GM12878 (cell line): ENCODE measurements around the gene IL1RAPL1. TPM values are rescaled to one million over a fixed set of nuclear protein-coding genes. Genes with fewer than 3 reads are reported as not detected.

Experiments
- ATAC-seq: fragments of 200-7000 bp; cut with Tn5 transposase; 3 replicates; pipeline ENCODE4 v1.9.1; 2020; ENCODE audit warnings: mild to moderate bottlenecking, moderate library complexity
- BruUV-seq: library from RNA; stranded (reverse); fragments of 400-500 nt; replicated peaks from 2 replicates; lab custom pipeline; 2021; lab: Mats Ljungman, UMichigan
- CTCF ChIA-PET: fragments of 300-600 bp; sonication (Branson Sonifier 250); formaldehyde crosslinking; extraction: SDS; loops from one replicate; lab custom pipeline; 2021; ENCODE audit warnings: inconsistent platforms; lab: Yijun Ruan, JAX
- POLR2A ChIA-PET: fragments of 350-600 bp; formaldehyde crosslinking; extraction: SDS; loops from one replicate; lab custom pipeline; 2021; ENCODE audit warnings: inconsistent platforms; lab: Charles Lee
- RAD21 ChIA-PET: fragments of 300-600 bp; sonication (Branson Sonifier 250); formaldehyde crosslinking; loops from one replicate; lab custom pipeline; 2023; ENCODE audit warnings: antibody characterized with exemption; ENCODE audit not compliant: unreplicated experiment; lab: Charles Lee
- SMC1A ChIA-PET: fragments of 300-600 bp; sonication (Branson Sonifier 250); formaldehyde crosslinking; loops from one replicate; lab custom pipeline; 2023; ENCODE audit not compliant: unreplicated experiment, uncharacterized antibody; lab: Charles Lee
- DNase-seq: peaks from one replicate; pipeline ENCODE4 v3.0.0-alpha.2; 2011; ENCODE audit warnings: low read depth, low spot score
- FAIRE-seq: peaks from 3 replicates; lab custom pipeline; 2011; peaks lifted over from hg19 to GRCh38; lab: Jason Lieb, UNC
- H2AFZ ChIP-seq: 2 replicates; pipeline ENCODE4 v1.6.0; 2011; ENCODE audit warnings: low read depth, low read length, control low read depth; ENCODE audit not compliant: control insufficient read depth
- H3K27ac ChIP-seq: 2 replicates; pipeline ENCODE4 v1.5.1; 2011; ENCODE audit warnings: control low read depth; ENCODE audit not compliant: control insufficient read depth, insufficient read depth
- H3K27me3 ChIP-seq, 2 experiments: replicated peaks in 1 of 2; 2 replicates each; pipeline versions ENCODE4 v1.6.0 to v1.6.1; 2011; ENCODE audit warnings: low read length in 1 of 2; ENCODE audit not compliant: control insufficient read depth in 2 of 2, insufficient read depth in 2 of 2
- H3K36me3 ChIP-seq, 2 experiments: 2 replicates each; pipeline ENCODE4 v1.5.1; 2011; ENCODE audit warnings: low read length in 1 of 2; ENCODE audit not compliant: control insufficient read depth in 2 of 2, insufficient read depth in 2 of 2
- H3K4me1 ChIP-seq: 2 replicates; pipeline ENCODE4 v1.6.1; 2011; ENCODE audit warnings: mild to moderate bottlenecking, low read length, moderate library complexity, mixed read lengths; ENCODE audit not compliant: control insufficient read depth, insufficient read depth
- H3K4me2 ChIP-seq: 2 replicates; pipeline ENCODE4 v1.6.0; 2011; ENCODE audit warnings: control low read depth; ENCODE audit not compliant: control insufficient read depth, insufficient read depth
- H3K4me3 ChIP-seq: fragments of 200-600 bp; sonication (generic); 2 replicates; pipeline ENCODE4 v1.5.1; 2016
- H3K79me2 ChIP-seq: 2 replicates; pipeline ENCODE4 v1.6.0; 2011; ENCODE audit warnings: low read length; ENCODE audit not compliant: control insufficient read depth, insufficient read depth
- H3K9ac ChIP-seq: 2 replicates; pipeline ENCODE4 v1.8.0; 2011; ENCODE audit warnings: low read length, control low read depth, mixed read lengths; ENCODE audit not compliant: control insufficient read depth, insufficient read depth
- H3K9me3 ChIP-seq: replicated peaks from 3 replicates; pipeline ENCODE4 v1.5.1; 2011; ENCODE audit warnings: mild to moderate bottlenecking, low read length; ENCODE audit not compliant: control insufficient read depth, insufficient read depth
- H4K20me1 ChIP-seq: 2 replicates; pipeline ENCODE4 v1.6.0; 2011; ENCODE audit not compliant: control insufficient read depth, insufficient read depth
- BHLHE40 ChIP-seq, 2 experiments: fragments of 450-650 bp in 1 of 2; IDR thresholded peaks; 2 replicates each; pipeline ENCODE4 v1.6.1; 2011 to 2017; ENCODE audit warnings: low read depth in 2 of 2, borderline replicate concordance in 1 of 2, improper control_type of control experiment in 1 of 2, low read length in 1 of 2, mild to moderate bottlenecking in 1 of 2
- IKZF2 ChIP-seq, 2 experiments: fragments of 450-650 bp; IDR thresholded peaks; 2 replicates each; pipeline ENCODE4 v1.6.1; 2017; ENCODE audit warnings: mild to moderate bottlenecking in 2 of 2, moderate library complexity in 2 of 2
- NR2C1 ChIP-seq: fragments of 450-650 bp; IDR thresholded peaks from 2 replicates; pipeline ENCODE4 v1.6.1; 2017; ENCODE audit warnings: antibody characterized with exemption, mild to moderate bottlenecking, moderate library complexity
- RUNX3 ChIP-seq: IDR thresholded peaks from 2 replicates; pipeline ENCODE4 v1.6.1; 2012; ENCODE audit warnings: low read length, inconsistent platforms
- SIN3A ChIP-seq: IDR thresholded peaks from 2 replicates; pipeline ENCODE4 v1.6.1; 2012; ENCODE audit warnings: low read depth, low read length, improper control_type of control experiment
- SKIL ChIP-seq: fragments of 450-650 bp; IDR thresholded peaks from 2 replicates; pipeline ENCODE4 v1.6.1; 2017; ENCODE audit warnings: mild to moderate bottlenecking, low read depth, inconsistent platforms; ENCODE audit not compliant: poor library complexity, severe bottlenecking
- SMAD1 ChIP-seq: fragments of 450-650 bp; IDR thresholded peaks from 2 replicates; pipeline ENCODE4 v1.6.1; 2018; ENCODE audit warnings: mild to moderate bottlenecking, low read depth; ENCODE audit not compliant: partially characterized antibody
- SMARCA5 ChIP-seq: fragments of 450-650 bp; IDR thresholded peaks from 2 replicates; pipeline ENCODE4 v1.6.1; 2017; ENCODE audit warnings: mild to moderate bottlenecking
- WGBS: methylation state at CpG from one replicate; pipeline ENCODE4 v1.1.6; 2016; ENCODE audit warnings: low lambda C conversion rate; ENCODE audit not compliant: insufficient replicate concordance, insufficient coverage; ENCODE audit errors: missing lambda C conversion rate; 5-methylcytosine and 5-hydroxymethylcytosine counted together
- in situ Hi-C: fragments of 300-500 bp; cut with MboI; formaldehyde crosslinking; loops from 9 replicates; pipeline ENCODE4 v1.14.3; 2018; ENCODE audit warnings: mixed read lengths
- intact Hi-C: fragments of 100-400 bp; cut with micrococcal nuclease; formaldehyde crosslinking; loops from one replicate; pipeline ENCODE4 v1.14.2; 2022; ENCODE audit not compliant: unreplicated experiment
- polyA plus RNA-seq, 11 experiments: library from polyadenylated mRNA; depleted of rRNA in 4 of 11; unstranded in 6 of 11; stranded (reverse) in 5 of 11; fragments of >200 nt; fragmentation: Nextera tagmentation in 4 of 11; fragmentation: Illumina TruSeq in 1 of 11; extraction: Ambion mirVana in 4 of 11; extraction: Trizol in 1 of 11; gene quantifications; 1 replicate in 1 of 11; 2 replicates in 10 of 11; pipeline versions ENCODE4 v1.2.1 to v1.2.3, GENCODE V29; 2011 to 2016; ENCODE audit warnings: inconsistent platforms in 2 of 11, missing spikeins in 2 of 11, low read depth in 1 of 11
- total RNA-seq, 4 experiments: library from RNA; depleted of rRNA in 3 of 4; stranded (reverse); fragments of >200 nt in 3 of 4; fragmentation: Illumina TruSeq in 1 of 4; extraction: Trizol in 1 of 4; gene quantifications; 2 replicates each; pipeline versions ENCODE4 v1.2.1 to v1.2.3, GENCODE V29; 2013 to 2021
- TF ChIP-seq, protein P1 (sequence below): fragments of 450-650 bp; formaldehyde crosslinking; IDR thresholded peaks from 2 replicates; pipeline ENCODE4 v1.4.0; 2022; ENCODE audit warnings: mild to moderate bottlenecking, moderate library complexity

IL1RAPL1 gene
- total and polyA plus RNA-seq, 10 of the 15 experiments (the other 5 are each of a cell fraction or from before 2014, with no cell fraction given): not detected

- WGBS: 6% methylated on average over 2 of the region's 2 CpGs
- BruUV-seq: no TSS peak
- H3K4me1 ChIP-seq: no peaks in the 10 kb centered on the region
- H3K9ac ChIP-seq: no peak overlapping the region
- H3K36me3 ChIP-seq: no peaks in the 10 kb centered on the region
- H3K79me2 ChIP-seq: no peaks in the 10 kb centered on the region
- no peaks in the 10 kb centered on the region for H3K27me3 ChIP-seq
- DNase-seq (no peak), ATAC-seq (no peak)
- no peaks in the 10 kb centered on the region for H4K20me1 ChIP-seq
- no peak overlapping the region for H2AFZ ChIP-seq
- ChIA-PET RAD21 (no interaction called here), CTCF (no interaction called here), POLR2A (no interaction called here), SMC1A (no interaction called here)
- no peak overlapping the region for H3K4me2 ChIP-seq
- in situ Hi-C loops (no loop called here), intact Hi-C loops (no loop called here)
- no peaks in the 10 kb centered on the region for H3K9me3 ChIP-seq
- TF ChIP-seq NR2C1 (no peak), SMAD1 (no peak), IKZF2 (IDR thresholded peaks at IDR 0.05) (no peak), BHLHE40 (IDR thresholded peaks at IDR 0.05; ENCODE audit: borderline replicate concordance in 1 of 2, low read depth in 2 of 2, low read length in 1 of 2) (no peak), SMARCA5 (no peak), SIN3A (no peak), RUNX3 (peak; percentile 38; the same call in 1 of the 2 replicates), SKIL (no peak)
- TF ChIP-seq, protein P1, sequence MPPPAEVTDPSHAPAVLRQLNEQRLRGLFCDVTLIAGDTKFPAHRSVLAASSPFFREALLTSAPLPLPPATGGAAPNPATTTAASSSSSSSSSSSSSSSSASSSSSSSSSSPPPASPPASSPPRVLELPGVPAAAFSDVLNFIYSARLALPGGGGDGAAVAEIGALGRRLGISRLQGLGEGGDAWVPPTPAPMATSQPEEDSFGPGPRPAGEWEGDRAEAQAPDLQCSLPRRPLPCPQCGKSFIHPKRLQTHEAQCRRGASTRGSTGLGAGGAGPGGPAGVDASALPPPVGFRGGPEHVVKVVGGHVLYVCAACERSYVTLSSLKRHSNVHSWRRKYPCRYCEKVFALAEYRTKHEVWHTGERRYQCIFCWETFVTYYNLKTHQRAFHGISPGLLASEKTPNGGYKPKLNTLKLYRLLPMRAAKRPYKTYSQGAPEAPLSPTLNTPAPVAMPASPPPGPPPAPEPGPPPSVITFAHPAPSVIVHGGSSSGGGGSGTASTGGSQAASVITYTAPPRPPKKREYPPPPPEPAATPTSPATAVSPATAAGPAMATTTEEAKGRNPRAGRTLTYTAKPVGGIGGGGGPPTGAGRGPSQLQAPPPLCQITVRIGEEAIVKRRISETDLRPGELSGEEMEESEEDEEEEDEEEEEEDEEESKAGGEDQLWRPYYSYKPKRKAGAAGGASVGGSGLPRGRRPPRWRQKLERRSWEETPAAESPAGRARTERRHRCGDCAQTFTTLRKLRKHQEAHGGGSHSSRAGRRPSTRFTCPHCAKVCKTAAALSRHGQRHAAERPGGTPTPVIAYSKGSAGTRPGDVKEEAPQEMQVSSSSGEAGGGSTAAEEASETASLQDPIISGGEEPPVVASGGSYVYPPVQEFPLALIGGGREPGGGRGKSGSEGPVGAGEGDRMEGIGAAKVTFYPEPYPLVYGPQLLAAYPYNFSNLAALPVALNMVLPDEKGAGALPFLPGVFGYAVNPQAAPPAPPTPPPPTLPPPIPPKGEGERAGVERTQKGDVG: no peak
- TF ChIP-seq, all 136 proteins: peak for 1
- Histone ChIP-seq H3K27ac (no peak overlapping the region), H3K4me3 (no peak overlapping the region)
- FAIRE-seq: no peak
These were observed 873.8 kb downstream of the IL1RAPL1 start for GRCh38 chrX:29461039-29461438.
